GM21619 (cell line): ENCODE measurements around the gene CCR6.
A peak's percentile ranks its signal among the peaks of the same experiment; 100 is the strongest.
"Not testable (repeated sequence)": the region's sequence is repeated elsewhere in the genome, so short reads cannot be mapped to it uniquely, and the experiment has no call there.

Experiments used
- ATAC-seq: cut with Tn5 transposase; IDR thresholded peaks from one replicate; pipeline ENCODE4 v1.9.1; 2021; ENCODE audit not compliant: unreplicated experiment

Gene CCR6

DNA sequence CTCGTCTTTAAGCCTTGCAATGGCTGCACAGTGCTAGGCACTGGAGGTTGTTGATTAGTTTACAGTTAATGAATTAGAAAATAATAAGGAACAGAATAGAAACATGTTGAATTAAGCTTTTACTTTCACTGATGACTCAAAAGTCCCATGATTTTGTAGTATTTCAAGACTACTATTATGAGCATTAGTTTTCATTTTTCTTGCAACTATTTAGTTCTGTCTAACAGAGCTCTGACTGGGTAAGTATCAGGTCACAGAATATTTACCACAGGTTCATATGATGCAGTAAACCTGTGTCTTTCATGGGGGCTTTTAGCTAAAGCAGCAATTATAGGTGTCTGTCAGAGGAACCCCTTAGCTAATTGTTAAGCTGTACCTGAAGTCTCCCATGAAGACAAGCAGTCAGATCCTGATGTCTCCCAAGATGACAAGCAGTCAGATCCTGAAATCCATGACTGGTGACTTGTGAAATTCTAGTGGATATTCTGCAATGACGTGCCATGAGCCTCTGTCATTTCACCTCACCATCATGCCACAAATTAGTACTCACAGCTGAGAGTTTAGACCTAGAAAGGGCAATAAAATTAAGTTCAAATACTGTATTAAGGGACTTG lies 43.1 kb downstream of the CCR6 start:
- ATAC-seq = no peak

- not testable (repeated sequence) for ATAC-seq
These were observed 44.8 kb downstream of the CCR6 start for GRCh38 chr6:167167699-167168098.

DNA sequence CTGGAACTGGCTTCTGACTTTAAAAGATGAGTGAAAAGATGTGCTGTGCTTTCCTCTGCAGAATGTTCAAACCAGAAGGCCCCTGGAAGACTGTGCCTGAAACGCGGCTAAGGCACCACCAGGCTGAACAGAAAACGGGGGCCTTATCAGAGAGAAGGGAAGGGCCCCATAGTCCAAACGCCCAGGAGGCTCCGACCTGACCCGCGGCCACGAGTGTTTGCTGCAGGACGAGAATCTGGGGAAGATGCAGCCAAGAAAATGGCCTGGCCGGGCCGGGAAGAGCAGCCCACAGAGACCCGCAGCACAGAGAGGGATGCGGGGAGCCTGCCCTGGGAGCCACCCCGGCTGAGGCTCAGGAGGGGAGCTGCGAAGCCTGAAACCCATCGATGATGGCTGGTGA lies 45.4 kb downstream of the CCR6 start:
- ATAC-seq = not testable (repeated sequence)

DNA sequence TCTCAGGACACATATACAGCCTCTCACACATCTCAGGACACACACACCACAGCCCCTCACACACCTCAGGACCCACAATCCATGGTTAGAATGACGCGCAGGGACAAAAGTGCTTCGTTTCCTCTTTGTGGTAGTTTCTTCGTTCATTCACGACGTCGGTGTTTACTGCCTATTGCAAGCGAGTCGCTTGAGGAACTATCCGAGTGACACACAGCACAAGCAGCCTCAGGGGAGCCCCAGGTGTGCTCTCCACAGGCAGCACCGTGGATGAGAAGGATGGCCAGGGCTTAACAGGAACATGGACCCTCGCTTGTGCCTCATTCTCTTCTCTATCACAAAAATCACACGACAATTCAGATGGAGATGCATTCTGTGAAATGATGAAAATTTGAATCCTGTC lies 47.0 kb downstream of the CCR6 start:
- ATAC-seq = not testable (repeated sequence)

DNA sequence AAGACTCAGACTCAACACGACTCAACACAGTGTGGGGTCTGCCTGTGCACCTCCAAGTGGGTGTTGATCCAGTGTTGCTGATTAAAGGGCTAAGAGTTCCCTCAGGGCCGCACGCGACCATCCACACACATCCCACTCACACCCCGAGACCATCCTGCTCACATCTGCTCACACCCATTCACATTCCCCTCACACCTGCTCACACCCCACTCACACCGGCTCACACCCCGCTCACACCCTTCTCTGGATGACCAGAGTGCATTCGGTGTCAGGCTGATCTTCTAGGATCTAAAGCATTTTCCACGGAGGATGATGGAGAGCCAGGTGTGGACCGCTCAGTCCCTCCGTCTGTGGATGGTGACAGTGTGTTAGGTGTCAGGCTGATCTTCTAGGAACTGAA lies 48.4 kb downstream of the CCR6 start:
- ATAC-seq = not testable (repeated sequence)

GRCh38 chr6:167172011-167172410 lies 49.1 kb downstream of the CCR6 start:
- not testable (repeated sequence) for ATAC-seq

- ATAC-seq = not testable (repeated sequence)
These were observed 54.4 kb downstream of the CCR6 start for GRCh38 chr6:167177271-167177670.

DNA sequence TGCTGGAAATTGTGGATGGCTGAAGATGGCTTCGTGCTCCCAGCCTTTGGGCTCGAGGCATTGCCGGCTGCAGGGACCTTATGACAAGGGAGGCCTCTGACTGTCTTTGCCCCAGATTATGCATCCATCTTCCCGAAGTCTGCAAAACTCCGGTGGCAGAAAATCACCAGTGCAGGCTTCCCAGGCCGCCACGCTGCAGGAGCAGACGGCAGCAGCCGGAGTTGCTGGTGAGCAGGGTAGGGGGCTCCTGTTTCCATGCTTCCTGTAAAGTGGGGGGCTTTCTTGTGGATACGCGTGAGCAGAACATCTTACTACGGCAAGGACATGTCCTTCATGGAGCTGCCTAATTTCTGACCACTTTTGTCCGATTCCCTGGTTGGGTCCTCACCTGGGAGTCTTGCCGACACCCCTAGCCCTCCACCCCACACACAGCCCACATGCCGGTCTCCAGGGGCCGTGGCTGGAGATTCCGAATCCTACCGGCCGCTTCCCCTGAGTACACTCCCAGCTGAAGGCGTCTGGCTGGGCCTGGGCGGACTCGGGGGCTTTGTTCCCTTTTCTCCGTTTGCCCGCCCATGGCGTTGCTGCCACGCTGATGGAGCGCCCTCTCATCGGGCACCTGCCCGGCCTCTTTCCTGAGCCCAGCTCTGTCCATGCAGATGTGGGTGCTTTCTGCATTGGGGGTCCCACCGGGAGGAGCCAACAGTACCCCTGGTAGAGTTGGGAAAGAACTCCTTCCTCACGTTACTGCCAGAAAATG lies 56.2 kb downstream of the CCR6 start:
- ATAC-seq = not testable (repeated sequence)

GRCh38 chr6:167180086-167180485 lies 57.2 kb downstream of the CCR6 start:
- ATAC-seq = not testable (repeated sequence)

GRCh38 chr6:167181351-167181750 lies 58.5 kb downstream of the CCR6 start:
- ATAC-seq = not testable (repeated sequence)

GRCh38 chr6:167182913-167183314 lies 60.0 kb downstream of the CCR6 start:
- peak; percentile 75 for ATAC-seq

GRCh38 chr6:167185101-167185500 lies 62.2 kb downstream of the CCR6 start:
- ATAC-seq = not testable (repeated sequence)

- ATAC-seq = not testable (repeated sequence)
These were observed 64.4 kb downstream of the CCR6 start for GRCh38 chr6:167187275-167187674.
